GM23248 (cell line): Measurements from ENCODE around the gene SLC51B. TPM values are rescaled to one million over a fixed set of nuclear protein-coding genes. Genes with fewer than 3 reads are reported as not detected.

Experiments used
- DNase-seq: peaks from one replicate; pipeline ENCODE4 v3.0.0-alpha.2; 2015
- H2AFZ ChIP-seq: fragments of 200-600 bp; sonication (generic); 2 replicates; pipeline ENCODE4 v1.6.1; 2016; ENCODE audit warnings: antibody characterized with exemption
- H3F3A ChIP-seq: fragments of 200-600 bp; sonication (generic); 2 replicates; pipeline ENCODE4 v1.6.1; 2016; ENCODE audit warnings: mild to moderate bottlenecking, antibody characterized with exemption, mixed run types; ENCODE audit not compliant: insufficient read depth
- H3K27ac ChIP-seq: fragments of 200-600 bp; sonication (generic); 2 replicates; pipeline ENCODE4 v1.5.1; 2016; ENCODE audit warnings: mild to moderate bottlenecking
- H3K27me3 ChIP-seq: fragments of 200-600 bp; sonication (generic); replicated peaks from 2 replicates; pipeline ENCODE4 v1.6.1; 2016; ENCODE audit warnings: mild to moderate bottlenecking; ENCODE audit not compliant: insufficient read depth
- H3K36me3 ChIP-seq: fragments of 200-600 bp; sonication (generic); 2 replicates; pipeline ENCODE4 v1.6.1; 2016; ENCODE audit warnings: low read depth, mild to moderate bottlenecking
- H3K4me1 ChIP-seq: fragments of 200-600 bp; sonication (generic); 2 replicates; pipeline ENCODE4 v1.6.1; 2016; ENCODE audit warnings: mild to moderate bottlenecking; ENCODE audit not compliant: insufficient read depth
- H3K4me2 ChIP-seq: fragments of 200-600 bp; sonication (generic); one replicate; pipeline ENCODE4 v1.6.1; 2016; ENCODE audit warnings: mild to moderate bottlenecking; ENCODE audit not compliant: unreplicated experiment
- H3K4me3 ChIP-seq: fragments of 200-600 bp; sonication (generic); 2 replicates; pipeline ENCODE4 v1.5.1; 2016; ENCODE audit warnings: mild to moderate bottlenecking
- H3K79me2 ChIP-seq: fragments of 200-600 bp; sonication (generic); 2 replicates; pipeline ENCODE4 v1.6.1; 2016; ENCODE audit warnings: mild to moderate bottlenecking; ENCODE audit not compliant: insufficient read depth
- H3K9ac ChIP-seq: fragments of 200-600 bp; sonication (generic); 2 replicates; pipeline ENCODE4 v1.6.1; 2016; ENCODE audit warnings: mild to moderate bottlenecking
- H3K9me2 ChIP-seq: fragments of 200-600 bp; sonication (generic); 2 replicates; pipeline ENCODE4 v1.6.1; 2016; ENCODE audit warnings: mixed run types, mild to moderate bottlenecking, moderate library complexity; ENCODE audit not compliant: insufficient read depth
- H3K9me3 ChIP-seq: fragments of 200-600 bp; sonication (generic); one replicate; pipeline ENCODE4 v1.6.1; 2017; ENCODE audit warnings: low read depth
- H4K20me1 ChIP-seq: fragments of 200-600 bp; sonication (generic); 2 replicates; pipeline ENCODE4 v1.6.0; 2016; ENCODE audit not compliant: insufficient read depth
- EZH2 ChIP-seq: fragments of 200-600 bp; sonication (generic); IDR thresholded peaks from 2 replicates; pipeline ENCODE4 v1.6.1; 2018; ENCODE audit warnings: antibody characterized with exemption, mild to moderate bottlenecking; ENCODE audit not compliant: insufficient read depth, poor library complexity, severe bottlenecking
- EZH2phosphoT487 ChIP-seq: fragments of 200-600 bp; sonication (generic); IDR thresholded peaks from 2 replicates; pipeline ENCODE4 v1.6.1; 2018; ENCODE audit warnings: antibody characterized with exemption, moderate library complexity, mild to moderate bottlenecking, low read depth; ENCODE audit not compliant: insufficient read depth
- WGBS, 2 experiments: methylation state at CpG; one replicate each; pipeline ENCODE4 v1.1.6; 2015 to 2017; ENCODE audit warnings: low lambda C conversion rate in 2 of 2, low coverage in 1 of 2; ENCODE audit errors: missing lambda C conversion rate in 2 of 2; 5-methylcytosine and 5-hydroxymethylcytosine counted together
- in situ Hi-C: fragments of 300-500 bp; cut with MboI; formaldehyde crosslinking; loops from 2 replicates; pipeline ENCODE4 v1.15.0; 2020
- polyA plus RNA-seq: library from polyadenylated mRNA; unstranded; fragments of >200 nt; fragmentation: Nextera tagmentation; extraction: Ambion mirVana; gene quantifications from 2 replicates; pipeline ENCODE4 v1.2.1, GENCODE V29; 2016
- total RNA-seq: library from RNA; depleted of rRNA; stranded (reverse); fragments of >200 nt; shearing (Covaris generic); gene quantifications from 2 replicates; pipeline ENCODE4 v1.2.3, GENCODE V29; 2014

Gene SLC51B
- total and polyA plus RNA-seq, 2 experiments from 2014 or later = not detected

DNA sequence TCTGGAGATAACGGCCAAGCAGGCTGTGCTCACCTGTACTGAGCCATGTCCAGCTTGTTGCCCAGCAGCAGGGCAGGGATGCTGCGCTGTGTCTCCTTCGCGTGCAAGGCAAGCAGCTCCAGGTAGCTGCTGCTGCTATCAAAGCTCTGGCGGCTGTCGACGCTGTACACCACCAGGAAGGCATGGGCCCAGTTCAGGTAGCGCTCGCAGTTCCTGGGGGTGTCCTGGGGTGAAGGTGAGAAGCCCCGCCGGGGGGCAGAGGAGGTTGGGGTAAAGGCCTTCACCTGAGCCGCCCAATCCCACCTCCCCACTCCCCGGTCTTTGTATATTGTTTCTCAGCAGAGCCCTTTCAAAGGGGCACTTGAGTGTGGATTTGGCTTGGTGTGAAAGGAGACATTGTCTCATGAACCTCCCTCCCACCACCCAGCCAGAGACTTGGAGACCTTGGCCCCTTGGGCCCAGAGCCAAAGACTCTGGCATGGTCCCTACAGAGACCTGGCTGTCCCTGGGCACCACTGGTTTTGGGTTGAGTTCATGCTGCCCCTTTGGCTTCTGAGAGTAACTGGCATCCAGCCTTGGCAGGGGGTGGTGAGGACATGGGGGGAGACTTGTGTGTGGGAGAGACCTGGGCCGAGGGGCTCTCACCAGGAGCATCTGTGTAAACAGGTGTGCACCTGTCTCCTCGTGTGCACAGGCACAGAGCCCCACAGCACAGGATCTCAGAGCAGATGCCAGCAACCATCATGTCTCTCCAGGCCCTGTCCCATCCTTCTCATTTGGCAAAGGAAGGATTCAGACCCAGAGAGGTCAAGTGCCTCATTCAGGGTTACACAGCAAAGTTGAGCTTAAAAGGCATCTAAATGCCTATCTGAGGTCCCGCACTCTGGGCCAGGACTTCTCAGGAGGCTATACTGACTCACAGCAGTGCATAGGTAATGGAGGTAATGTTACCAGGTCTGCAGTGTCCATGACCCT lies 13.5 kb downstream of the SLC51B start:
- TF ChIP-seq EZH2 (no peak), EZH2phosphoT487 (no peak)
- Histone ChIP-seq H3K27me3 (no peaks in the 10 kb centered on the region), H3K27ac (no peak overlapping the region), H3K4me3 (no peak overlapping the region), H3K36me3 (no peaks in the 10 kb centered on the region), H3K9ac (no peak overlapping the region), H3F3A (no peaks in the 10 kb centered on the region; the same call in none of the 2 replicates), H2AFZ (no peak overlapping the region), H3K79me2 (no peaks in the 10 kb centered on the region), H3K4me1 (no peaks in the 10 kb centered on the region), H3K9me3 (no peaks in the 10 kb centered on the region), H4K20me1 (no peaks in the 10 kb centered on the region), H3K4me2 (no peak overlapping the region), H3K9me2 (no peaks in the 10 kb centered on the region)
- WGBS, 2 experiments = 82 to 91% methylated on average over 16 of the region's 16 CpGs
- in situ Hi-C loops = no loop called here
- DNase-seq = no peak

DNA sequence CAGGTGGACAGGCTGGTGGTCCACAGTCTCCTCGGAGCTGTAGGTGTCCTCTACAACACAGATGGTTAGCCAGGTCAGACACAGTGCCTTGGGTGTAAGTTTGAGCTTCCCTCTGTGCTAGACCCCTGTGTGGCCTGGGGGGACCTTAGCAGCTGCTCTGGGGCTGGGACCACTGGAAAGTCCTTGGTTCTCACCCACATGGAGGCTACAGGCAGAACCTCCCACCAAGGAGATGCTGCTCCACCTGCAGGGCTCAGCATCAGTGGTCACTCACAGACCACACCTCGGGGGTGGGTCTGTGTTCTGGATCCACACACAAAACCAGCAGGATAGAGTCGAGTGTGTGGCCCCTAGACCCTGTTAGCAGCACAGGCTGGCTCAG lies 14.2 kb downstream of the SLC51B start:
- no peak overlapping the region for H3K4me2 ChIP-seq
- no peaks in the 10 kb centered on the region for H3K9me3 ChIP-seq
- no peaks in the 10 kb centered on the region for H3K36me3 ChIP-seq
- 60 to 73% methylated on average over 3 of the region's 3 CpGs for WGBS, 2 experiments
- no peaks in the 10 kb centered on the region; the same call in none of the 2 replicates for H3F3A ChIP-seq
- no peaks in the 10 kb centered on the region for H3K9me2 ChIP-seq
- in situ Hi-C loops = no loop called here
- no peaks in the 10 kb centered on the region for H3K4me1 ChIP-seq
- H3K27ac ChIP-seq = no peak overlapping the region
- no peak overlapping the region for H3K4me3 ChIP-seq
- no peak overlapping the region for H2AFZ ChIP-seq
- DNase-seq = no peak
- H4K20me1 ChIP-seq = no peaks in the 10 kb centered on the region
- no peaks in the 10 kb centered on the region for H3K27me3 ChIP-seq
- TF ChIP-seq EZH2phosphoT487 = no peak
- no peak for TF ChIP-seq EZH2
- H3K79me2 ChIP-seq = no peaks in the 10 kb centered on the region
- H3K9ac ChIP-seq = no peak overlapping the region

DNA sequence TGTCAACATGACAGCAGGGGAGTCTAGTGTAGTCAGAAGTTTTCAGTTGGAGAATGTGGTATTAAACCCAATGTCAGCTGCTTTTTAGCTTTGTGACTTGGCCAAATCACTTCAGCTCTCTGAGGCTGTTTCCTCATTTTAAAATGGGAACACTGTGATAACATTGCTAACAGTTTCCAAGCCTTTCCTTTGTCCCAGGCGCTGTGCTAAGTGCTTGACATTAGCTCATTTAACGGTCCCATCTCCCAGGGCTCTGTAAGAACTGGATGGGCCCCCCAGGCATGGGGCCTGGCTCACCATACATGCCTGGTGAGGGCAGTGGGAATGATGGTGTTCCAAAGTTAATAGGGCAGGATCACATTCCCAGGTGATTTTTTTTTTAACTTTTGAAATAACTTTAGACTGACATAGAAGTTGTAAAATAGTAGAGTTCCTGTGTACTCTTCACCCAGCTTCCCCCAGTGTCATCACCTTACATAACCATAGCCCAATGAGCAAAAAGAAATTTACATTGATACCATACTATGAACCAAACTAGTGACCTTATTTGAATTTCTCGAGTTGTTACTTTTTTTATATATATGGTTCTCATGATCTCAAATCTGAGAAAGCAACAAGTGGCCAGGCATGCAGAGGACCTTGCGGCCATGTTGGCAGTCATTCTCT lies 14.9 kb downstream of the SLC51B start:
- no peak overlapping the region for H3K27ac ChIP-seq
- no peaks in the 10 kb centered on the region for H3K27me3 ChIP-seq
- H3K9ac ChIP-seq = no peak overlapping the region
- no peak overlapping the region for H3K4me2 ChIP-seq
- H3K9me2 ChIP-seq = no peaks in the 10 kb centered on the region
- in situ Hi-C loops = no loop called here
- no peaks in the 10 kb centered on the region for H3K4me1 ChIP-seq
- H3K36me3 ChIP-seq = no peaks in the 10 kb centered on the region
- H4K20me1 ChIP-seq = no peaks in the 10 kb centered on the region
- H3K79me2 ChIP-seq = no peaks in the 10 kb centered on the region
- TF ChIP-seq EZH2 (no peak), EZH2phosphoT487 (no peak)
- no peak for DNase-seq
- no peaks in the 10 kb centered on the region for H3K9me3 ChIP-seq
- no peak overlapping the region for H3K4me3 ChIP-seq
- H2AFZ ChIP-seq = no peak overlapping the region
- no peaks in the 10 kb centered on the region; the same call in none of the 2 replicates for H3F3A ChIP-seq
- WGBS, 2 experiments = 57 to 66% methylated on average over 4 of the region's 4 CpGs

- Histone ChIP-seq H3K9me3 (no peaks in the 10 kb centered on the region), H3K27ac (no peak overlapping the region), H3K9ac (no peak overlapping the region), H3K36me3 (no peaks in the 10 kb centered on the region), H3K79me2 (no peaks in the 10 kb centered on the region), H3K4me1 (no peaks in the 10 kb centered on the region), H3K4me3 (no peak overlapping the region), H2AFZ (no peak overlapping the region), H3F3A (no peaks in the 10 kb centered on the region; the same call in none of the 2 replicates), H3K4me2 (no peak overlapping the region), H4K20me1 (no peaks in the 10 kb centered on the region), H3K27me3 (peaks cover 3% of the 10 kb centered on the region; the same call in 1 of the 2 replicates), H3K9me2 (no peaks in the 10 kb centered on the region)
- TF ChIP-seq EZH2phosphoT487 (no peak), EZH2 (no peak)
- in situ Hi-C loops = no loop called here
- WGBS, 2 experiments = 62 to 64% methylated on average over 6 of the region's 6 CpGs
- no peak for DNase-seq
Observed at GRCh38 chr15:65060641-65061397, 15.6 kb downstream of the SLC51B start.
